Measurements from ENCODE around the gene ZWILCH. TPM values are rescaled to one million over a fixed set of nuclear protein-coding genes. Genes with fewer than 3 reads are reported as not detected.
"Not testable (repeated sequence)": the region's sequence is repeated elsewhere in the genome, so short reads cannot be mapped to it uniquely, and the experiment has no call there.

Gene ZWILCH
- total RNA-seq, 1 donor from 2014 or later = 15.5 TPM

- peaks cover 31% of the 10 kb centered on the region for H3K4me1 Mint-ChIP-seq (ENCODE audit: low read depth, unreplicated experiment)
- TF ChIP-seq EZH2 (IDR thresholded peaks at IDR 0.05; ENCODE audit: insufficient read depth, low read length) (no peak), CTCF (IDR thresholded peaks at IDR 0.05; ENCODE audit: insufficient read depth, low read depth, low read length) (peak; percentile 37)
- Histone ChIP-seq H3K9me3 (ENCODE audit: insufficient read depth, low read depth, low read length) (no peaks in the 10 kb centered on the region), H3K36me3 (ENCODE audit: insufficient read depth, low read length) (peaks cover 68% of the 10 kb centered on the region), H3K4me1 (ENCODE audit: insufficient read depth, low read length) (peaks cover 21% of the 10 kb centered on the region), H3K4me3 (ENCODE audit: insufficient read depth, low read depth, low read length) (no peak overlapping the region), H2AFZ (ENCODE audit: low read depth, low read length) (no peak overlapping the region), H3K27ac (ENCODE audit: low read depth, low read length) (no peak overlapping the region), H3K79me2 (ENCODE audit: insufficient read depth, low read length) (peaks cover 57% of the 10 kb centered on the region), H3K4me2 (ENCODE audit: low read length) (peak overlapping the region; percentile 99), H3K9ac (ENCODE audit: low read length) (peak overlapping the region; percentile 7), H3K27me3 (ENCODE audit: insufficient read depth, low read length) (no peaks in the 10 kb centered on the region), H4K20me1 (ENCODE audit: insufficient read depth, low read length) (peaks cover 60% of the 10 kb centered on the region)
- H3K27ac Mint-ChIP-seq (ENCODE audit: unreplicated experiment) = peak overlapping the region; percentile 92
- peaks cover 24% of the 10 kb centered on the region for H3K36me3 Mint-ChIP-seq (ENCODE audit: low read depth, unreplicated experiment)
- peak overlapping the region; percentile 34 for H3K4me3 Mint-ChIP-seq (ENCODE audit: unreplicated experiment)
- no peak for FAIRE-seq
- H3K9me3 Mint-ChIP-seq (ENCODE audit: unreplicated experiment) = no peaks in the 10 kb centered on the region
- peak; percentile 6 for DNase-seq (ENCODE audit: low read depth)
- H3K27me3 Mint-ChIP-seq (ENCODE audit: low read depth, unreplicated experiment) = no peaks in the 10 kb centered on the region
These were observed 6.4 kb upstream of the ZWILCH start for GRCh38 chr15:66498501-66499386.

GRCh38 chr15:66500346-66500745 lies 4.8 kb upstream of the ZWILCH start:
- DNase-seq (ENCODE audit: low read depth) = not testable (repeated sequence)
- H3K79me2 ChIP-seq (ENCODE audit: insufficient read depth, low read length) = peaks cover 69% of the 10 kb centered on the region
- H3K4me3 Mint-ChIP-seq (ENCODE audit: unreplicated experiment) = peak overlapping the region; percentile 59

GRCh38 chr15:66502491-66502890 lies 2.6 kb upstream of the ZWILCH start:
- no peak overlapping the region for H2AFZ ChIP-seq (ENCODE audit: low read depth, low read length)
- H3K27ac ChIP-seq (ENCODE audit: low read depth, low read length) = peak overlapping the region; percentile 17
- Mint-ChIP-seq H3K27ac (ENCODE audit: unreplicated experiment) (peak overlapping the region; percentile 90), H3K9me3 (ENCODE audit: unreplicated experiment) (no peaks in the 10 kb centered on the region), H3K4me3 (ENCODE audit: unreplicated experiment) (peak overlapping the region; percentile 97), H3K36me3 (ENCODE audit: low read depth, unreplicated experiment) (peaks cover 18% of the 10 kb centered on the region), H3K27me3 (ENCODE audit: low read depth, unreplicated experiment) (no peaks in the 10 kb centered on the region), H3K4me1 (ENCODE audit: low read depth, unreplicated experiment) (peaks cover 28% of the 10 kb centered on the region)
- H3K36me3 ChIP-seq (ENCODE audit: insufficient read depth, low read length) = peaks cover 54% of the 10 kb centered on the region
- no peaks in the 10 kb centered on the region for H3K9me3 ChIP-seq (ENCODE audit: insufficient read depth, low read depth, low read length)
- no peaks in the 10 kb centered on the region for H3K27me3 ChIP-seq (ENCODE audit: insufficient read depth, low read length)
- H3K4me3 ChIP-seq (ENCODE audit: insufficient read depth, low read depth, low read length) = peak overlapping the region; percentile 97
- FAIRE-seq (no peak), DNase-seq (ENCODE audit: low read depth) (no peak)
- H3K79me2 ChIP-seq (ENCODE audit: insufficient read depth, low read length) = peaks cover 75% of the 10 kb centered on the region
- peak overlapping the region; percentile 95 for H3K9ac ChIP-seq (ENCODE audit: low read length)
- peak overlapping the region; percentile 95 for H3K4me2 ChIP-seq (ENCODE audit: low read length)
- peaks cover 18% of the 10 kb centered on the region for H3K4me1 ChIP-seq (ENCODE audit: insufficient read depth, low read length)
- peaks cover 66% of the 10 kb centered on the region for H4K20me1 ChIP-seq (ENCODE audit: insufficient read depth, low read length)
- TF ChIP-seq EZH2 (IDR thresholded peaks at IDR 0.05; ENCODE audit: insufficient read depth, low read length) = no peak
- TF ChIP-seq CTCF (IDR thresholded peaks at IDR 0.05; ENCODE audit: insufficient read depth, low read depth, low read length) = no peak

More at GRCh38 chr15:66500346-66500745, 4.8 kb upstream of the ZWILCH start:
- peak overlapping the region; percentile 9 for H3K4me2 ChIP-seq (ENCODE audit: low read length)
- not testable (repeated sequence) for H3K4me3 ChIP-seq (ENCODE audit: insufficient read depth, low read depth, low read length); FAIRE-seq; H3K27ac ChIP-seq (ENCODE audit: low read depth, low read length); H3K27me3 ChIP-seq (ENCODE audit: insufficient read depth, low read length); H3K27me3 Mint-ChIP-seq (ENCODE audit: low read depth, unreplicated experiment); H2AFZ ChIP-seq (ENCODE audit: low read depth, low read length); H3K9me3 ChIP-seq (ENCODE audit: insufficient read depth, low read depth, low read length); H3K9me3 Mint-ChIP-seq (ENCODE audit: unreplicated experiment)
- Mint-ChIP-seq H3K27ac (ENCODE audit: unreplicated experiment) (peak overlapping the region; percentile 12), H3K4me1 (ENCODE audit: low read depth, unreplicated experiment) (peaks cover 31% of the 10 kb centered on the region), H3K36me3 (ENCODE audit: low read depth, unreplicated experiment) (peaks cover 20% of the 10 kb centered on the region)
- peaks cover 66% of the 10 kb centered on the region for H4K20me1 ChIP-seq (ENCODE audit: insufficient read depth, low read length)
- peaks cover 58% of the 10 kb centered on the region for H3K36me3 ChIP-seq (ENCODE audit: insufficient read depth, low read length)
- H3K9ac ChIP-seq (ENCODE audit: low read length) = peak overlapping the region; percentile 11
- peaks cover 21% of the 10 kb centered on the region for H3K4me1 ChIP-seq (ENCODE audit: insufficient read depth, low read length)

- H3K9me3 ChIP-seq (ENCODE audit: insufficient read depth, low read depth, low read length); H3K27me3 ChIP-seq (ENCODE audit: insufficient read depth, low read length); H2AFZ ChIP-seq (ENCODE audit: low read depth, low read length); FAIRE-seq; H3K9me3 Mint-ChIP-seq (ENCODE audit: unreplicated experiment); H3K27me3 Mint-ChIP-seq (ENCODE audit: low read depth, unreplicated experiment): not testable (repeated sequence)
- Mint-ChIP-seq H3K27ac (ENCODE audit: unreplicated experiment) (peak overlapping the region; percentile 90), H3K36me3 (ENCODE audit: low read depth, unreplicated experiment) (peaks cover 17% of the 10 kb centered on the region), H3K4me3 (ENCODE audit: unreplicated experiment) (peak overlapping the region; percentile 97), H3K4me1 (ENCODE audit: low read depth, unreplicated experiment) (peaks cover 26% of the 10 kb centered on the region)
- H3K4me2 ChIP-seq (ENCODE audit: low read length) = peak overlapping the region; percentile 95
- peak; percentile 33 for DNase-seq (ENCODE audit: low read depth)
- peak overlapping the region; percentile 95 for H3K9ac ChIP-seq (ENCODE audit: low read length)
- peaks cover 50% of the 10 kb centered on the region for H3K36me3 ChIP-seq (ENCODE audit: insufficient read depth, low read length)
- peaks cover 18% of the 10 kb centered on the region for H3K4me1 ChIP-seq (ENCODE audit: insufficient read depth, low read length)
- peak overlapping the region; percentile 89 for H3K27ac ChIP-seq (ENCODE audit: low read depth, low read length)
- peaks cover 62% of the 10 kb centered on the region for H4K20me1 ChIP-seq (ENCODE audit: insufficient read depth, low read length)
- H3K79me2 ChIP-seq (ENCODE audit: insufficient read depth, low read length) = peaks cover 80% of the 10 kb centered on the region
- H3K4me3 ChIP-seq (ENCODE audit: insufficient read depth, low read depth, low read length) = peak overlapping the region; percentile 97
These were observed 2.0 kb upstream of the ZWILCH start for GRCh38 chr15:66503041-66503648.

All from astrocyte (in vitro differentiated cells and primary cell).